Heart left ventricle (tissue), 16 donors: ENCODE results near the gene RFWD3. TPM values are rescaled to one million over a fixed set of nuclear protein-coding genes. Genes with fewer than 3 reads are reported as not detected.

Source experiments
- ATAC-seq, 4 donors: fragments of 200-7000 bp; cut with Tn5 transposase; one replicate each; pipeline ENCODE4 v1.9.1; 2020 to 2022; ENCODE audit warnings: moderate library complexity in 4 of 4, mild to moderate bottlenecking in 3 of 4, moderate number of reproducible peaks in 1 of 4
- DNase-seq, 5 donors: peaks; one replicate each; pipeline ENCODE4 v3.0.0-alpha.2; 2020
- H3K27ac ChIP-seq, 12 donors: fragments of 200-600 bp; sonication (generic) in 4 of 12; one replicate each; pipeline versions ENCODE4 v1.5.0 to v1.8.0; 2016 to 2022; ENCODE audit warnings: mild to moderate bottlenecking in 2 of 12
- H3K27me3 ChIP-seq, 9 donors: fragments of 200-600 bp; sonication (generic) in 2 of 9; one replicate each; pipeline versions ENCODE4 v1.5.1 to v1.8.0; 2016 to 2022; ENCODE audit warnings: mild to moderate bottlenecking in 3 of 9
- H3K36me3 ChIP-seq, 9 donors: fragments of 200-600 bp; sonication (generic) in 2 of 9; one replicate each; pipeline versions ENCODE4 v1.5.0 to v1.8.0; 2018 to 2022; ENCODE audit warnings: mild to moderate bottlenecking in 2 of 9
- H3K4me1 ChIP-seq, 12 donors: fragments of 200-600 bp; sonication (generic) in 4 of 12; one replicate each; pipeline versions ENCODE4 v1.5.0 to v1.8.0; 2016 to 2022; ENCODE audit warnings: mild to moderate bottlenecking in 3 of 12
- H3K4me3 ChIP-seq, 12 donors: fragments of 200-600 bp; sonication (generic) in 4 of 12; one replicate each; pipeline versions ENCODE4 v1.5.0 to v1.8.0; 2017 to 2022; ENCODE audit warnings: mild to moderate bottlenecking in 9 of 12, moderate library complexity in 4 of 12
- H3K9me3 ChIP-seq, 12 donors: fragments of 200-600 bp; sonication (generic) in 4 of 12; one replicate each; pipeline versions ENCODE4 v1.5.0 to v1.8.0; 2016 to 2022; ENCODE audit warnings: mild to moderate bottlenecking in 1 of 12
- CTCF ChIP-seq, 12 donors: fragments of 200-600 bp; sonication (generic) in 4 of 12; IDR thresholded peaks; one replicate each; pipeline versions ENCODE4 v1.5.0 to v1.8.0; 2018 to 2022; ENCODE audit warnings: antibody characterized with exemption in 12 of 12, mild to moderate bottlenecking in 5 of 12
- POLR2A ChIP-seq, 2 donors: fragments of 450-650 bp; IDR thresholded peaks; one replicate each; pipeline ENCODE4 v1.6.1; 2017; ENCODE audit warnings: antibody characterized with exemption in 2 of 2, mild to moderate bottlenecking in 2 of 2, moderate library complexity in 2 of 2
- WGBS, 4 donors: extraction: QIAGEN DNeasy Blood & Tissue Kit in 2 of 4; methylation state at CpG; one replicate each; pipeline versions ENCODE4 v1.1.5 to v1.1.7; 2013 to 2018; 5-methylcytosine and 5-hydroxymethylcytosine counted together
- intact Hi-C, 10 donors: fragments of 100-400 bp; cut with DNase I; formaldehyde crosslinking; loops; one replicate each; pipeline versions ENCODE4 v1.11.1 to v1.14.2; 2022
- polyA plus RNA-seq, 2 donors: library from polyadenylated mRNA; stranded (reverse); fragments of 200-250 nt; gene quantifications; one replicate each; pipeline ENCODE4 v1.2.3, GENCODE V29; 2013
- total RNA-seq, 9 donors: library from RNA; depleted of rRNA in 2 of 9; stranded (reverse); fragments of >200 nt in 2 of 9; fragmentation: NEBNext Ultra II Directional in 3 of 9; extraction: Animal tissue kit (Norgen Biotek cat#: 25700) in 3 of 9; gene quantifications; one replicate each; pipeline versions ENCODE4 v1.1.0 to v1.2.4, GENCODE V29; 2016 to 2023
- donor health status: ischemic (EF 13 %, LVEDD 7.1; RV severe dilation, severe dysfunction).
- donor health status: healthy with polysubstance abuse.
- donor health status: DM: no; HTN: yes; CAD: no.
- donor health status: DM: no; HTN: no; CAD: no.
- donor health status: ischemic (EF 25% LVEDD 6.9; RV normal size, moderate dysfunction).
- donor health status: ischemic (EF 25% LVEDD 5.7; RV mildly dilated, moderate dysfunction).
- donor health status: healthy.
- donor health status: DM: yes; HTN: yes; CAD: no.
- donor health status: ischemic (EF 35%, LVEDD 5.7; RV mildly dilated, moderate dysfunction).
- donor health status: nonischemic (EF 11% LVEDD 7.7; RV severe dilation, severe dysfunction).
- donor health status: DM: yes; HTN: yes; CAD: no.
- donor health status: PGD.
- donor health status: ischemic (EF 29% LVEDD 5.4; RV normal size, mild dysfunction).
- donor health status: nonischemic (EF 23%, LVEDD 6.1; RV moderate dilation, normal function).

Gene RFWD3
- total and polyA plus RNA-seq, 11 donors = 3.3 to 14.4 (median 5.1) TPM

DNA sequence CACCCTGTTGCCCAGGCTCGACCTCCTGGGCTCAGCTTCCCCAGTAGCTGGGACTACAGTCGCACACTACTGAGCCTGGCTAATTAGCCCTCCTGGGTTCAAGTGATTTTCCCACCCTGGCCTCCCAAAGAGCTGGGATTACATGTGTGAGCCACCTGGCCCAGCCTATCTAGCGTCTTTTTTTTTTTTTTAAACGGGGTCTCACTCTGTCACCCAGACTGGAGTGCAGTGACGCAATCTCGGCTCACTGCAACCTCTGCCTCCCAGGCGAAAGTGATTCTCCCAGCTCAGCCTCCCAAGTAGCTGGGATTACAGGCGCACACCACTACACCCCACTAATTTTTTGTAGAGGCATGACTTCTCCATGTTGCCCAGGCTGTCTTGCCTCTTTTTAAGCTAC, 93.1 kb downstream of the RFWD3 start:
- H3K4me1 ChIP-seq = peaks cover 0 to 61% (median 17%) of the 10 kb centered on the region in 12 donors
- intact Hi-C loops = no loop called here
- DNase-seq (no peak), ATAC-seq (no peak)
- no peak overlapping the region for H3K27ac ChIP-seq
- H3K4me3 ChIP-seq = no peak overlapping the region
- no peaks in the 10 kb centered on the region for H3K27me3 ChIP-seq
- TF ChIP-seq CTCF (IDR thresholded peaks at IDR 0.05) (no peak), POLR2A (IDR thresholded peaks at IDR 0.05) (no peak)
- no peaks in the 10 kb centered on the region for H3K9me3 ChIP-seq
- 84 to 87% (median 84%) methylated on average over 8 of the region's 8 CpGs for WGBS, 4 donors
- H3K36me3 ChIP-seq = no peaks in the 10 kb centered on the region

Other genes starting within 250 kb of the RFWD3 start
- gene CLEC18B, start 245.4 kb downstream of the RFWD3 start, total RNA-seq = 1 to 10 TPM in 1 of 9 donors, under 1 TPM in 3, not detected in 5; 0.14 to 1.5 (median 0.44) TPM
- under 1 TPM; 0.25 to 0.30 TPM for gene CLEC18B, start 245.4 kb downstream of the RFWD3 start, polyA plus RNA-seq
- 100 to 1,000 TPM in 6 of 9 donors, 10 to 100 TPM in 3; 86.7 to 138 (median 115) TPM for gene GLG1, start 59.8 kb downstream of the RFWD3 start, total RNA-seq
- gene GLG1, start 59.8 kb downstream of the RFWD3 start, polyA plus RNA-seq = 10 to 100 TPM; 26.5 to 59.6 TPM
- 10 to 100 TPM in 1 of 9 donors, 1 to 10 TPM in 8; 2.2 to 14.9 (median 4.3) TPM for gene MLKL, start 34.0 kb upstream of the RFWD3 start, total RNA-seq
- 1 to 10 TPM; 3.9 to 5.8 TPM for gene MLKL, start 34.0 kb upstream of the RFWD3 start, polyA plus RNA-seq
- under 1 TPM in 2 of 9 donors, not detected in 7; 0.28 to 0.50 TPM for gene FA2H, start 107.9 kb upstream of the RFWD3 start, total RNA-seq
- 1 to 10 TPM in 1 of 2 donors, under 1 TPM in 1; 0.04 to 1.9 TPM for gene FA2H, start 107.9 kb upstream of the RFWD3 start, polyA plus RNA-seq